ENCODE measurements around the gene ZBTB20.

ZBTB20 gene

GRCh38 chr3:115147329-115148141 lies 447 bp upstream of the ZBTB20 start:
- 0 out of 2 replicates have a peak, but pooled peaks have one; percentile 21 for TF ChIP-seq SPI1 (IDR thresholded peaks at IDR 0.05; ENCODE audit: borderline replicate concordance, low read depth)
- peak; percentile 31 for TF ChIP-seq REST (IDR thresholded peaks at IDR 0.05; ENCODE audit: insufficient replicate concordance, low read depth)
- TF ChIP-seq CTCF (IDR thresholded peaks at IDR 0.05; ENCODE audit: insufficient read depth, low read length), result no peak
- TF ChIP-seq GABPA (IDR thresholded peaks at IDR 0.05; ENCODE audit: low read depth), result no peak
- TF ChIP-seq POLR2AphosphoS5 (IDR thresholded peaks at IDR 0.05; ENCODE audit: low read depth), result peak; percentile 73
- H3K27me3 ChIP-seq (ENCODE audit: insufficient read depth, poor library complexity, severe bottlenecking), result no peaks in the 10 kb centered on the region
- H3K4me3 ChIP-seq (replicated peaks; ENCODE audit: insufficient read depth, low read length), result peak overlapping the region; percentile 80

GRCh38 chr3:115146032-115146417 lies 1.1 kb downstream of the ZBTB20 start:
- peak overlapping the region; percentile 80 for H3K4me3 ChIP-seq (replicated peaks; ENCODE audit: insufficient read depth, low read length)
- TF ChIP-seq GABPA (IDR thresholded peaks at IDR 0.05; ENCODE audit: low read depth), result no peak
- no peak for TF ChIP-seq SPI1 (IDR thresholded peaks at IDR 0.05; ENCODE audit: borderline replicate concordance, low read depth)
- no peak for TF ChIP-seq REST (IDR thresholded peaks at IDR 0.05; ENCODE audit: insufficient replicate concordance, low read depth)
- TF ChIP-seq CTCF (IDR thresholded peaks at IDR 0.05; ENCODE audit: insufficient read depth, low read length), result no peak
- no peak; the same call in 1 of the 2 replicates for TF ChIP-seq POLR2AphosphoS5 (IDR thresholded peaks at IDR 0.05; ENCODE audit: low read depth)
- H3K27me3 ChIP-seq (ENCODE audit: insufficient read depth, poor library complexity, severe bottlenecking), result no peaks in the 10 kb centered on the region
- H3K27ac ChIP-seq (replicated peaks), result peak overlapping the region; percentile 92
- peak; percentile 17 to 66 for DNase-seq (ENCODE audit: low read depth in 1 of 2, low spot score in 1 of 2)

More at GRCh38 chr3:115147329-115148141, 447 bp upstream of the ZBTB20 start:
- peak overlapping the region; percentile 94 for H3K27ac ChIP-seq (replicated peaks)
- peak; percentile 96 to 99 for DNase-seq (ENCODE audit: low read depth in 1 of 2, low spot score in 1 of 2)

GRCh38 chr3:115141033-115141757 lies 5.9 kb downstream of the ZBTB20 start:
- Histone ChIP-seq H3K27ac (replicated peaks) (no peak overlapping the region), H3K4me3 (replicated peaks; ENCODE audit: insufficient read depth, low read length) (no peak overlapping the region), H3K27me3 (ENCODE audit: insufficient read depth, poor library complexity, severe bottlenecking) (no peaks in the 10 kb centered on the region)
- no peak for DNase-seq (ENCODE audit: low read depth in 1 of 2, low spot score in 1 of 2)
- TF ChIP-seq GABPA (IDR thresholded peaks at IDR 0.05; ENCODE audit: low read depth), result no peak
- TF ChIP-seq SPI1 (IDR thresholded peaks at IDR 0.05; ENCODE audit: borderline replicate concordance, low read depth), result no peak
- TF ChIP-seq REST (IDR thresholded peaks at IDR 0.05; ENCODE audit: insufficient replicate concordance, low read depth), result no peak
- no peak for TF ChIP-seq CTCF (IDR thresholded peaks at IDR 0.05; ENCODE audit: insufficient read depth, low read length)
- TF ChIP-seq POLR2AphosphoS5 (IDR thresholded peaks at IDR 0.05; ENCODE audit: low read depth), result no peak
